DOHH2 (cell line): ENCODE results near the gene SH3PXD2A.

Source experiments
- EZH2phosphoT487 ChIP-seq: fragments of 200-600 bp; sonication (generic); IDR thresholded peaks from 2 replicates; pipeline ENCODE4 v1.6.1; 2017; ENCODE audit warnings: borderline replicate concordance, mild to moderate bottlenecking, antibody characterized with exemption, low read length, moderate library complexity, mixed read lengths
- TF ChIP-seq, protein P1 (sequence below): fragments of 200-600 bp; sonication (generic); IDR thresholded peaks from one replicate; pipeline ENCODE4 v1.5.1; 2014; ENCODE audit warnings: antibody characterized with exemption, mild to moderate bottlenecking, low read depth, low read length; ENCODE audit not compliant: poor library complexity, severe bottlenecking

DNA sequence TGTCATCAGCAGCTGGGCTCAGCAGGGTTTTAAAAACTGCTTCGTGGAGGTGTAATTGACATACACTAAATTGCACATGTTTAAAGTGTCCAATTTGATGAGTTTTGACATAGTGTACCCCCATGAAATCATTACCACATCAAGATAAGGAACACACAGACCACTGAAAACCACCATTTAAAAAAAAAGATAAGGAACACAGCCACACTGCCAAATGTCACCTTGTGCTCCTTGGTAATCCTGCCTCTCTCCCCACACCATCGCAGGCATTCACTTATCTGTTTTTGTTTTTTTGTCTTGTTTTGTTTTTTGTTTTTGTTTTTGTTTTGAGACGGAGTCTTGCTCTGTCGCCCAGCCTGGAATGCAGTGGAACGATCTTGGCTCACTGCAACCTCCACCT, 286.9 kb downstream of the SH3PXD2A start:
- TF ChIP-seq, protein P1, sequence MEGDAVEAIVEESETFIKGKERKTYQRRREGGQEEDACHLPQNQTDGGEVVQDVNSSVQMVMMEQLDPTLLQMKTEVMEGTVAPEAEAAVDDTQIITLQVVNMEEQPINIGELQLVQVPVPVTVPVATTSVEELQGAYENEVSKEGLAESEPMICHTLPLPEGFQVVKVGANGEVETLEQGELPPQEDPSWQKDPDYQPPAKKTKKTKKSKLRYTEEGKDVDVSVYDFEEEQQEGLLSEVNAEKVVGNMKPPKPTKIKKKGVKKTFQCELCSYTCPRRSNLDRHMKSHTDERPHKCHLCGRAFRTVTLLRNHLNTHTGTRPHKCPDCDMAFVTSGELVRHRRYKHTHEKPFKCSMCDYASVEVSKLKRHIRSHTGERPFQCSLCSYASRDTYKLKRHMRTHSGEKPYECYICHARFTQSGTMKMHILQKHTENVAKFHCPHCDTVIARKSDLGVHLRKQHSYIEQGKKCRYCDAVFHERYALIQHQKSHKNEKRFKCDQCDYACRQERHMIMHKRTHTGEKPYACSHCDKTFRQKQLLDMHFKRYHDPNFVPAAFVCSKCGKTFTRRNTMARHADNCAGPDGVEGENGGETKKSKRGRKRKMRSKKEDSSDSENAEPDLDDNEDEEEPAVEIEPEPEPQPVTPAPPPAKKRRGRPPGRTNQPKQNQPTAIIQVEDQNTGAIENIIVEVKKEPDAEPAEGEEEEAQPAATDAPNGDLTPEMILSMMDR = no peak
- TF ChIP-seq EZH2phosphoT487 = no peak
